DND-41 (cell line): Measurements from ENCODE around the gene CFAP91.

Experiments used
- EZH2 ChIP-seq: IDR thresholded peaks from 3 replicates; pipeline ENCODE4 v1.6.1; 2012; ENCODE audit warnings: borderline replicate concordance, low read depth, mild to moderate bottlenecking, moderate library complexity, low read length, inconsistent platforms; ENCODE audit not compliant: severe bottlenecking
- TF ChIP-seq, protein P1 (sequence below): IDR thresholded peaks from 2 replicates; pipeline ENCODE4 v1.5.1; 2012; ENCODE audit warnings: borderline replicate concordance, low read length, moderate library complexity, mild to moderate bottlenecking; ENCODE audit not compliant: poor library complexity, severe bottlenecking; ENCODE audit errors: extremely low read depth

DNA sequence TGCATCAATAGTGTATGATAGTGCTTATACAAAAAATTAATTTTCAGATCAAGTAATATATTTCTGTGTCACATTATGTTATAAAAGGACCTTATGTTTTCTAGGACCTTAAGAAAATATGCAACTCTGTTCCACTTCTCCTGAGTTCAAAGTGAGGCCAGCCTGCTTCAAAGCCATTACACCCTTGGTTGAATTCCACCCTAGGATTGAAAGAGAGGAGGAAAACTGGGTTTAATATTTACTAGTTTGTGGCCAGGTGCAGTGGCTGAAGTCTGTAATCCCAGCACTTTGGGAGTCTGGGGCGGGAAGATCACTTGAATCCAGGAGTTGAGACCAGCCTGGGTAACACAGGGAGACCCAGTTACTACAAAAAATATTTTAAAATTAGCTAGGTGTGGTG lies 46.2 kb downstream of the CFAP91 start:
- TF ChIP-seq, protein P1, sequence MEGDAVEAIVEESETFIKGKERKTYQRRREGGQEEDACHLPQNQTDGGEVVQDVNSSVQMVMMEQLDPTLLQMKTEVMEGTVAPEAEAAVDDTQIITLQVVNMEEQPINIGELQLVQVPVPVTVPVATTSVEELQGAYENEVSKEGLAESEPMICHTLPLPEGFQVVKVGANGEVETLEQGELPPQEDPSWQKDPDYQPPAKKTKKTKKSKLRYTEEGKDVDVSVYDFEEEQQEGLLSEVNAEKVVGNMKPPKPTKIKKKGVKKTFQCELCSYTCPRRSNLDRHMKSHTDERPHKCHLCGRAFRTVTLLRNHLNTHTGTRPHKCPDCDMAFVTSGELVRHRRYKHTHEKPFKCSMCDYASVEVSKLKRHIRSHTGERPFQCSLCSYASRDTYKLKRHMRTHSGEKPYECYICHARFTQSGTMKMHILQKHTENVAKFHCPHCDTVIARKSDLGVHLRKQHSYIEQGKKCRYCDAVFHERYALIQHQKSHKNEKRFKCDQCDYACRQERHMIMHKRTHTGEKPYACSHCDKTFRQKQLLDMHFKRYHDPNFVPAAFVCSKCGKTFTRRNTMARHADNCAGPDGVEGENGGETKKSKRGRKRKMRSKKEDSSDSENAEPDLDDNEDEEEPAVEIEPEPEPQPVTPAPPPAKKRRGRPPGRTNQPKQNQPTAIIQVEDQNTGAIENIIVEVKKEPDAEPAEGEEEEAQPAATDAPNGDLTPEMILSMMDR, result no peak
- TF ChIP-seq EZH2, result no peak
